GM04503 (cell line): Measurements from ENCODE around the gene PARP6.

Experiments used
- DNase-seq: peaks from one replicate; pipeline ENCODE4 v3.0.0-alpha.2; 2012; ENCODE audit warnings: low read depth

PARP6 gene

GRCh38 chr15:72272213-72272996 is at the start of gene PARP6:
TSS of gene PARP6 (minus strand) at chr15:72272554. CDS start at chr15:72267477, 5,077 bp downstream.
- DNase-seq: peak; percentile 90

GRCh38 chr15:72319985-72320671 is 47.8 kb upstream of the PARP6 start, which contains the start of gene CELF6:
TSS of gene CELF6 (minus strand) at chr15:72320157. CDS start at chr15:72319874, 283 bp downstream.
- no peak for DNase-seq

GRCh38 chr15:72319360-72319984 is 47.1 kb upstream of the PARP6 start:
- no peak for DNase-seq

- DNase-seq: no peak
Measured at GRCh38 chr15:72318408-72318942, 46.1 kb upstream of the PARP6 start.

GRCh38 chr15:72315706-72316370 is 43.5 kb upstream of the PARP6 start:
- DNase-seq: no peak

- DNase-seq: no peak
Measured at GRCh38 chr15:72313881-72314280, 41.5 kb upstream of the PARP6 start.

- DNase-seq: no peak
Measured at GRCh38 chr15:72313448-72313840, 41.1 kb upstream of the PARP6 start.

GRCh38 chr15:72312605-72313447 is 40.5 kb upstream of the PARP6 start:
- no peak for DNase-seq

- DNase-seq: no peak
Measured at GRCh38 chr15:72307026-72307425, 34.7 kb upstream of the PARP6 start.

GRCh38 chr15:72306211-72306785 is 33.9 kb upstream of the PARP6 start:
- no peak for DNase-seq

GRCh38 chr15:72304596-72304995 is 32.2 kb upstream of the PARP6 start:
- DNase-seq: no peak

GRCh38 chr15:72302955-72303354 is 30.6 kb upstream of the PARP6 start:
- DNase-seq: no peak

GRCh38 chr15:72289597-72290325 is 17.4 kb upstream of the PARP6 start:
- no peak for DNase-seq

- DNase-seq: no peak
Measured at GRCh38 chr15:72288796-72289596, 16.6 kb upstream of the PARP6 start.

- DNase-seq: no peak
Measured at GRCh38 chr15:72285927-72286516, 13.7 kb upstream of the PARP6 start.

GRCh38 chr15:72285402-72285801 is 13.0 kb upstream of the PARP6 start:
- no peak for DNase-seq

GRCh38 chr15:72284781-72285180 is 12.4 kb upstream of the PARP6 start:
- DNase-seq: no peak

GRCh38 chr15:72281713-72282112 is 9.4 kb upstream of the PARP6 start:
- DNase-seq: no peak

- DNase-seq: no peak
Measured at GRCh38 chr15:72280751-72281150, 8.4 kb upstream of the PARP6 start.
